Esophagus muscularis mucosa (tissue), 4 donors: ENCODE measurements around the gene KCNK4.

Source experiments
- EP300 ChIP-seq: sonication (generic); formaldehyde crosslinking; IDR thresholded peaks from one replicate; pipeline ENCODE4 v1.6.1; 2017; ENCODE audit warnings: antibody characterized with exemption
- POLR2A ChIP-seq: fragments of 450-650 bp; IDR thresholded peaks from one replicate; pipeline ENCODE4 v1.6.1; 2017; ENCODE audit warnings: antibody characterized with exemption, moderate library complexity, mild to moderate bottlenecking, low read depth
- POLR2AphosphoS5 ChIP-seq, 2 donors: sonication (generic); formaldehyde crosslinking; IDR thresholded peaks; one replicate each; pipeline ENCODE4 v1.6.1; 2017; ENCODE audit warnings: antibody characterized with exemption in 2 of 2
- TF ChIP-seq, protein P1 (sequence below), 3 experiments: fragments of 200-600 bp in 2 of 3; fragments of 450-650 bp in 1 of 3; sonication (generic) in 2 of 3; IDR thresholded peaks; one replicate each; pipeline ENCODE4 v1.5.1; 2017 to 2019; ENCODE audit warnings: antibody characterized with exemption in 3 of 3, mild to moderate bottlenecking in 2 of 3, moderate library complexity in 1 of 3

DNA sequence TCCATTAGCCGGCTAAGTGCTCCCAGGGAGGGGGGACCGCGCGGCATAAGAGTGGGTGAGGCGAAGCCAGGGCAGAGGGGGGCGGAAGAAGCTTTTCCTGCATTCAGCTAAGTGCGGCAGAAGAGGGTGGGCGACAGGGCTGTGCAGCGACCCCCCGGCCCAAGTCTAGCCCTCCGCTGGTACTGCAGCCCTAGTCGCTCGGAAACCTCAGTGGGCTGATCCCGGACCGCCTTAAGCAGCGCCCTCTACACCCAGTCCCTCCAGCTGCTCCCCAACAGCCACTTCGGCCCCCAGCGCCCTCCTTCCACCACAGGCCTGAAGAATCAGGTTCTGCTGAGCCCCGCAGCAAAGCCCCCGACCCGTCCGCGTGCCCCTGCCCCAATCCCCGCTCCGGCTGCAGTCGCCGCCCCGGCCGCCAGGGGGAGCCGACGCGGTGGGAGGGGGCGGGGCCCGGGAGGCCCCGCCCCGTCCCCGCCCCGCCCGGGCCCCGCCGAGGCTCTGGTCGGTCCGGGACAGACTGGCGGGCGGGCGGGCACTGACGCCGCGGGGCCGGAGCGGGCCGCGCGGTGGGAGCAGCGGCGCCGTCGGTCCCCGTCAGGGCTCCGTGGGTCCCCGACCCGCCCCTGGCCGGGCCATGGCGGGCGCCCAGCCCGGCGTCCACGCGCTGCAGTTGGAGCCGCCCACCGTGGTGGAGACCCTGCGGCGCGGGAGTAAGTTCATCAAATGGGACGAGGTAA, 39.9 kb upstream of the KCNK4 start, which contains the start of gene PLCB3:
- TF ChIP-seq, protein P1, sequence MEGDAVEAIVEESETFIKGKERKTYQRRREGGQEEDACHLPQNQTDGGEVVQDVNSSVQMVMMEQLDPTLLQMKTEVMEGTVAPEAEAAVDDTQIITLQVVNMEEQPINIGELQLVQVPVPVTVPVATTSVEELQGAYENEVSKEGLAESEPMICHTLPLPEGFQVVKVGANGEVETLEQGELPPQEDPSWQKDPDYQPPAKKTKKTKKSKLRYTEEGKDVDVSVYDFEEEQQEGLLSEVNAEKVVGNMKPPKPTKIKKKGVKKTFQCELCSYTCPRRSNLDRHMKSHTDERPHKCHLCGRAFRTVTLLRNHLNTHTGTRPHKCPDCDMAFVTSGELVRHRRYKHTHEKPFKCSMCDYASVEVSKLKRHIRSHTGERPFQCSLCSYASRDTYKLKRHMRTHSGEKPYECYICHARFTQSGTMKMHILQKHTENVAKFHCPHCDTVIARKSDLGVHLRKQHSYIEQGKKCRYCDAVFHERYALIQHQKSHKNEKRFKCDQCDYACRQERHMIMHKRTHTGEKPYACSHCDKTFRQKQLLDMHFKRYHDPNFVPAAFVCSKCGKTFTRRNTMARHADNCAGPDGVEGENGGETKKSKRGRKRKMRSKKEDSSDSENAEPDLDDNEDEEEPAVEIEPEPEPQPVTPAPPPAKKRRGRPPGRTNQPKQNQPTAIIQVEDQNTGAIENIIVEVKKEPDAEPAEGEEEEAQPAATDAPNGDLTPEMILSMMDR (IDR thresholded peaks at IDR 0.05), result peak; percentile 76 to 94 (median 91)
- TF ChIP-seq EP300 (no peak), POLR2AphosphoS5 (IDR thresholded peaks at IDR 0.05) (peak; percentile 4 to 45), POLR2A (no peak)
